Right ventricle myocardium superior (tissue), 1 donor: Measurements from ENCODE around the gene C2CD4D. TPM values are rescaled to one million over a fixed set of nuclear protein-coding genes. Genes with fewer than 3 reads are reported as not detected.

Experiments
- ATAC-seq: fragments of 200-7000 bp; cut with Tn5 transposase; one replicate; pipeline ENCODE4 v1.9.1; 2020; ENCODE audit warnings: mild to moderate bottlenecking; ENCODE audit not compliant: poor library complexity
- DNase-seq: peaks from one replicate; pipeline ENCODE4 v3.0.0-alpha.2; 2020
- intact Hi-C: fragments of 100-400 bp; cut with DNase I; formaldehyde crosslinking; loops from one replicate; pipeline ENCODE4 v1.11.2; 2022
- total RNA-seq: library from RNA; stranded (reverse); fragmentation: NEBNext Ultra II Directional; extraction: Animal tissue kit (Norgen Biotek cat#: 25700); gene quantifications from one replicate; pipeline ENCODE4 v1.2.1, GENCODE V29; 2021
- donor health status: DM: no; HTN: yes; CAD: no; lungs with severe emphysema.

The C2CD4D gene
- total RNA-seq, 1 donor from 2014 or later: not detected

- DNase-seq (no peak), ATAC-seq (no peak)
- intact Hi-C loops: no loop called here
Measured at GRCh38 chr1:151803915-151804314, 35.7 kb downstream of the C2CD4D start.

DNA sequence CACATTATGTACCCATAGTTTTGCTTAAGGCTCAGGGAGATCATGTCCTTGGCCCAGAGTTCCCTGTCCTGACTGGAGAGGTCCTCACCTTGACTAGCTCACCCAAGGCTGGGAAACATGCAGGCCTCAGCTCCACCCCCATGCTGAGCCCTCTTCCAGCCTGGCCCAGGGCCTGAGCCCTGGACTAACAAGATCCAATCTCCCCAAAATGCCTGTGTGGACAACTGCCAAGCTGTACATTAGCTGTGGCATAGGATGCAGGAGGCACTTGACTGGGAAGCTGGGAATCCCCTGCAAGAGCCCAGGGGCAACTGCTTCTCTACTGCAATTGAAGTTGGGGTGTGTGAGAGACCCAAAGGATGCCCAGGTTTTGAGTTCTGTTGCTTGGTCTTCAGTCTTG, 36.5 kb downstream of the C2CD4D start:
- DNase-seq: no peak
- no peak for ATAC-seq
- intact Hi-C loops: no loop called here

GRCh38 chr1:151802372-151802771, 37.2 kb downstream of the C2CD4D start:
- DNase-seq (no peak), ATAC-seq (no peak)
- intact Hi-C loops: no loop called here

GRCh38 chr1:151801846-151802245, 37.8 kb downstream of the C2CD4D start:
- no peak for ATAC-seq
- DNase-seq: no peak
- intact Hi-C loops: no loop called here

- no peak for ATAC-seq
- no peak for DNase-seq
- intact Hi-C loops: no loop called here
Measured at GRCh38 chr1:151801310-151801820, 38.3 kb downstream of the C2CD4D start.

- ATAC-seq: no peak
- intact Hi-C loops: no loop called here
- no peak for DNase-seq
Measured at GRCh38 chr1:151800830-151801229, 38.8 kb downstream of the C2CD4D start.

GRCh38 chr1:151799179-151800022, 40.2 kb downstream of the C2CD4D start:
- intact Hi-C loops: no loop called here
- DNase-seq (no peak), ATAC-seq (no peak)

DNA sequence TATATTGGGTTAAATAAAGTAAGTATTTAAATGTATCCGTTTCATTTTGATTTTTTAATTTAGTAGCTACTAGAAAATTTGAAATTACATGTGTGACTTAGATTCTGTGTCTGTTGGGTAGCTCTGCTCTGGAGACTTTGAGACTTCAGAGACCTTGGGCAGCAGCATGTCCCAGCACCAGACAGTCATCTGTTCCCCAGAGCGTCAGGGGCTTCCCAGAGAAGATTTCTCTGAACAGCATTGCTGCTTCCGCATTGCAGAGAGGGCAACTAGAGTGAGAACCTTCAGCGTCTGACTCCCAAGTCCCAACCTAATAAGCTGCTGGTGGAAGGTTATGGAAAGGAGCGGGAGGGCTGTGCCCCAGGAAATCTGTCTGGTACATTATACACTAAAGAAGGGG, 41.0 kb downstream of the C2CD4D start:
- no peak for ATAC-seq
- intact Hi-C loops: no loop called here
- no peak for DNase-seq

DNA sequence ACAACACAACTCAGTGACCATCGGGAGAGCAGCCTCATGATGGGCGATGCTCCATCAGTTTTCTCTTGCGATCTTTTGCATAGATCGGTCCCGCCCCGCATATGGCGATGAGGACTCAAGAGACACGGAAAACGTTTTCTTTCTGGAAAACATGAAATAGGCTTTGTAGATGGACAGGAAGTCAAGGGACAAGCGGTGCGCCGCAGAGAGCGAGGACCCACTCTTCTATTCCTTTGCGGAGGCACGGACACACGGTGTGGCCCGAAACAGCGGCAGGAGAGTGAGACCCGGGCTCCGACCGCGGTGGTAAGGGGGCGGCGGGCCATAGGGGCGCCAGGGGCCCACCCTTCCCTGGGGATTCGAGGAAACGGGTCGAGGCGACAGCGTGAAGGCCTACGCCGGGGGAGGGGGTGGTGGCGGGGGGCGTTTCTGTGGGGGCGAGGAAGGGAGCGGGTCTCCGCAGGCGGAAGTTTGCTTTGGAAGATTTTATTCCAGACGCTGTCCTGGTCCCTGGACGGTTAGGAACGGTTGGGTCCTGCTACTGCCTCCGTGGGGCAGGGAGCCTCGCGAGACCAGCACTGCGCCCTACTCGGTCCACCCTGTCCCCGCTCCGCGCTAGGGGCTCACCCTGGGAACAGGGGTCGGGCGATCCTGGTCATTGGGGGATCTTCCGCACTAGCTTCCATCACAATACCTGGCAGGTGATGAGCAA, 48.5 kb downstream of the C2CD4D start:
- peak; percentile 44 for DNase-seq
- intact Hi-C loops: no loop called here
- peak; percentile 13 for ATAC-seq

GRCh38 chr1:151790071-151790939, 49.3 kb downstream of the C2CD4D start, which contains the start of gene TDRKH:
Gene TDRKH (minus strand): TSS chr1:151790500. CDS start chr1:151783022, 7,478 bp downstream.
- intact Hi-C loops: no loop called here
- peak; percentile 99 for ATAC-seq
- peak; percentile 98 for DNase-seq

Other genes starting within 250 kb of the C2CD4D start
- 30.4 TPM for gene SNX27, start 227.8 kb downstream of the C2CD4D start, total RNA-seq
- gene CELF3, start 123.0 kb downstream of the C2CD4D start, total RNA-seq: not detected
- 8.3 TPM for gene RIIAD1, start 118.3 kb downstream of the C2CD4D start, total RNA-seq
- gene MRPL9, start 76.3 kb downstream of the C2CD4D start, total RNA-seq: 45.0 TPM
- gene TDRKH, start 49.3 kb downstream of the C2CD4D start, total RNA-seq: 4.5 TPM
- gene LINGO4, start 34.4 kb downstream of the C2CD4D start, total RNA-seq: 0.78 TPM
- 15.4 TPM for gene RORC, start 8.0 kb downstream of the C2CD4D start, total RNA-seq
- gene THEM5, start 13.9 kb upstream of the C2CD4D start, total RNA-seq: not detected
- 17.0 TPM for gene THEM4, start 69.7 kb upstream of the C2CD4D start, total RNA-seq
- gene S100A10, start 154.0 kb upstream of the C2CD4D start, total RNA-seq: 230 TPM
- gene S100A11, start 197.2 kb upstream of the C2CD4D start, total RNA-seq: 64.5 TPM
- not detected for gene TCHHL1, start 249.2 kb upstream of the C2CD4D start, total RNA-seq